ENCODE measurements around the gene TRAK2. TPM values are rescaled to one million over a fixed set of nuclear protein-coding genes. Genes with fewer than 3 reads are reported as not detected.

The TRAK2 gene
- total RNA-seq, 1 donor from 2014 or later: 9.2 TPM

GRCh38 chr2:201467666-201468065, 16.4 kb upstream of the TRAK2 start:
- H3K4me3 ChIP-seq (ENCODE audit: low read depth, low read length): no peak overlapping the region
- TF ChIP-seq CTCF (IDR thresholded peaks at IDR 0.05; ENCODE audit: insufficient read depth, low read length, severe bottlenecking): no peak
- H3K36me3 ChIP-seq (ENCODE audit: control insufficient read depth, insufficient read depth, low read length): no peaks in the 10 kb centered on the region
- peak; percentile 30 for DNase-seq (ENCODE audit: low read depth)
- H3K27me3 ChIP-seq (ENCODE audit: control insufficient read depth, insufficient read depth, low read length): no peaks in the 10 kb centered on the region
- no peak for FAIRE-seq

- peak; percentile 64 for DNase-seq (ENCODE audit: low read depth)
- FAIRE-seq: no peak
- Histone ChIP-seq H3K4me3 (ENCODE audit: low read depth, low read length) (no peak overlapping the region), H3K27me3 (ENCODE audit: control insufficient read depth, insufficient read depth, low read length) (no peaks in the 10 kb centered on the region), H3K36me3 (ENCODE audit: control insufficient read depth, insufficient read depth, low read length) (no peaks in the 10 kb centered on the region)
- TF ChIP-seq CTCF (IDR thresholded peaks at IDR 0.05; ENCODE audit: insufficient read depth, low read length, severe bottlenecking): no peak
Observed at GRCh38 chr2:201466050-201466675, 14.9 kb upstream of the TRAK2 start.

GRCh38 chr2:201465524-201465971, 14.3 kb upstream of the TRAK2 start:
- DNase-seq (ENCODE audit: low read depth): no peak
- no peaks in the 10 kb centered on the region for H3K27me3 ChIP-seq (ENCODE audit: control insufficient read depth, insufficient read depth, low read length)
- TF ChIP-seq CTCF (IDR thresholded peaks at IDR 0.05; ENCODE audit: insufficient read depth, low read length, severe bottlenecking): no peak
- H3K4me3 ChIP-seq (ENCODE audit: low read depth, low read length): no peak overlapping the region
- H3K36me3 ChIP-seq (ENCODE audit: control insufficient read depth, insufficient read depth, low read length): no peaks in the 10 kb centered on the region
- FAIRE-seq: no peak

- FAIRE-seq: no peak
- no peak for TF ChIP-seq CTCF (IDR thresholded peaks at IDR 0.05; ENCODE audit: insufficient read depth, low read length, severe bottlenecking)
Observed at GRCh38 chr2:201464547-201464946, 13.3 kb upstream of the TRAK2 start.

GRCh38 chr2:201460532-201460931, 9.3 kb upstream of the TRAK2 start:
- no peak for FAIRE-seq
- TF ChIP-seq CTCF (IDR thresholded peaks at IDR 0.05; ENCODE audit: insufficient read depth, low read length, severe bottlenecking): no peak
- Histone ChIP-seq H3K4me3 (ENCODE audit: low read depth, low read length) (no peak overlapping the region), H3K27me3 (ENCODE audit: control insufficient read depth, insufficient read depth, low read length) (no peaks in the 10 kb centered on the region), H3K36me3 (ENCODE audit: control insufficient read depth, insufficient read depth, low read length) (no peaks in the 10 kb centered on the region)
- no peak for DNase-seq (ENCODE audit: low read depth)

More at GRCh38 chr2:201464547-201464946, 13.3 kb upstream of the TRAK2 start:
- Histone ChIP-seq H3K4me3 (ENCODE audit: low read depth, low read length) (no peak overlapping the region), H3K27me3 (ENCODE audit: control insufficient read depth, insufficient read depth, low read length) (no peaks in the 10 kb centered on the region), H3K36me3 (ENCODE audit: control insufficient read depth, insufficient read depth, low read length) (no peaks in the 10 kb centered on the region)
- DNase-seq (ENCODE audit: low read depth): no peak

GRCh38 chr2:201458381-201458780, 7.1 kb upstream of the TRAK2 start:
- DNase-seq (ENCODE audit: low read depth): no peak
- FAIRE-seq: no peak
- Histone ChIP-seq H3K4me3 (ENCODE audit: low read depth, low read length) (no peak overlapping the region), H3K27me3 (ENCODE audit: control insufficient read depth, insufficient read depth, low read length) (no peaks in the 10 kb centered on the region), H3K36me3 (ENCODE audit: control insufficient read depth, insufficient read depth, low read length) (peaks cover 1% of the 10 kb centered on the region)
- no peak for TF ChIP-seq CTCF (IDR thresholded peaks at IDR 0.05; ENCODE audit: insufficient read depth, low read length, severe bottlenecking)
